GM18498 (cell line): Measurements from ENCODE around the gene ADGRA1.

Source experiments
- ATAC-seq: cut with Tn5 transposase; IDR thresholded peaks from one replicate; pipeline ENCODE4 v1.9.1; 2021; ENCODE audit warnings: mild to moderate bottlenecking, moderate library complexity; ENCODE audit not compliant: unreplicated experiment

Gene ADGRA1

GRCh38 chr10:133094286-133094685, 6.6 kb downstream of the ADGRA1 start:
- ATAC-seq = no peak

- ATAC-seq = no peak
Measured at GRCh38 chr10:133094866-133095265, 7.1 kb downstream of the ADGRA1 start.

GRCh38 chr10:133095586-133095985, 7.9 kb downstream of the ADGRA1 start:
- ATAC-seq = no peak

GRCh38 chr10:133096616-133097269, 9.0 kb downstream of the ADGRA1 start:
- no peak for ATAC-seq

GRCh38 chr10:133097418-133097817, 9.7 kb downstream of the ADGRA1 start:
- ATAC-seq = no peak

- no peak for ATAC-seq
Measured at GRCh38 chr10:133097961-133098360, 10.2 kb downstream of the ADGRA1 start.

- ATAC-seq = no peak
Measured at GRCh38 chr10:133098426-133099124, 10.9 kb downstream of the ADGRA1 start.

- no peak for ATAC-seq
Measured at GRCh38 chr10:133099571-133099970, 11.8 kb downstream of the ADGRA1 start.

GRCh38 chr10:133100186-133100585, 12.5 kb downstream of the ADGRA1 start:
- no peak for ATAC-seq

GRCh38 chr10:133100706-133101415, 13.1 kb downstream of the ADGRA1 start:
- ATAC-seq = no peak

- ATAC-seq = no peak
Measured at GRCh38 chr10:133101416-133101810, 13.7 kb downstream of the ADGRA1 start.

GRCh38 chr10:133102415-133103095, 14.8 kb downstream of the ADGRA1 start:
- ATAC-seq = no peak

- ATAC-seq = no peak
Measured at GRCh38 chr10:133103311-133103910, 15.7 kb downstream of the ADGRA1 start.

- ATAC-seq = no peak
Measured at GRCh38 chr10:133104068-133104962, 16.6 kb downstream of the ADGRA1 start.

- no peak for ATAC-seq
Measured at GRCh38 chr10:133104963-133105640, 17.4 kb downstream of the ADGRA1 start.

GRCh38 chr10:133105686-133106390, 18.1 kb downstream of the ADGRA1 start:
- no peak for ATAC-seq

- no peak for ATAC-seq
Measured at GRCh38 chr10:133106516-133106915, 18.8 kb downstream of the ADGRA1 start.

GRCh38 chr10:133107442-133107841, 19.7 kb downstream of the ADGRA1 start:
- no peak for ATAC-seq

- no peak for ATAC-seq
Measured at GRCh38 chr10:133109711-133110110, 22.0 kb downstream of the ADGRA1 start.
